Stimulated activated CD8-positive, alpha-beta memory T cell treated with anti-CD3 and anti-CD28 coated beads, Interleukin-4, amount 100 ng/mL, for 24 hours (primary cell): ENCODE data around the gene FER.

ENCODE experiments used
- DNase-seq: peaks from one replicate; pipeline ENCODE4 v3.0.0-alpha.2; 2020; ENCODE audit warnings: low read depth

FER gene

DNA sequence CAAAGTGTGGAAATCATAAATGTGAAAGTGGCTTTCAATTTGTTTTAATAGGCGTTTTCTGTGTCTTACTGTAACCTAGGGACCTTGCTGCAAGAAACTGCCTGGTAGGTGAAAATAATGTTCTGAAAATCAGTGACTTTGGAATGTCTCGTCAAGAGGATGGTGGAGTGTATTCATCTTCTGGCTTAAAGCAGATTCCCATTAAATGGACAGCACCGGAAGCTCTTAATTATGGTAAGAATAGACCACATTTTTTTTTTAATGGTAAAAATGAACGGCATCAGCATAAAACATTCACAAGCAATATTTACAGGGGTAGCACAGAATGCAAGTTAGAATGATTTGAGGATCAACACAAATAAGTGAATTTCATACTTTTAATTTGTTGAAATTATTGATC is 433.0 kb downstream of the FER start:
- no peak for DNase-seq

DNA sequence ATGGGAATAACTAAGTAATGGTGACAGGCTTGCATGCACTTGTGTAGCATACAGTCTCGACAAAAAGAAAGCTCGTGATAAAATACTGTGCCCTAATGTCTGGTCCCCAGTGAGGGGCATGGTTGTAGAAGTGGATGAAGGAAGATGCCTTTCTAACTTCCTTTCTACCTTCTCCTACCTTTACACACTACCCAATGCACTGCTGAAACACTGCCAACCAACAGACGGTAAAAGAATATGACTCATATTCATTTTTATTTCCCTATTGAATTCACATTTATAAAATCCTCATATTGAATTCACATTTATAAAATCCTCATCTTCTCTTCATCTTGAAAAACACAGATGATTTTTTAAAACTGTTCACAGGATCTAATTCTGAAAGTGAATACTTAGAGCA is 439.1 kb downstream of the FER start:
- no peak for DNase-seq

DNA sequence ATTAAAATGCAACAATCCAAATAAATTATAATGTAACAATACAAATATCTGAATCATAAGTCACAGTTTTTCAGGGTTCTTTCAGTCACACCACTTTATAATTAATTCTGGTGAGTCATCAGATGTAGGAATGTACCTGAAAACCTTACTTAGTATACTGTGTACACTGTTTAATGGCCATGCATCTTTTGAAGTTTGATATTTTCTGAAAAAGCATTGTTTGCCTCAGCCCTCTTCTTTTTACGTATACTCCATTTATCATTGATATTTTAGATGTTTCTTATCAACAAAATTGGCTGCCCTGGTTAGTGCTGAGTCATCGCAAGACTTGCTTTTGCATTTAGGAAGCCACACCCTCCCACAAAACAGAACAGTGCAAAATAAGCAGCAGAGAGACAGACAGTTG is 443.5 kb downstream of the FER start:
- no peak for DNase-seq

DNA sequence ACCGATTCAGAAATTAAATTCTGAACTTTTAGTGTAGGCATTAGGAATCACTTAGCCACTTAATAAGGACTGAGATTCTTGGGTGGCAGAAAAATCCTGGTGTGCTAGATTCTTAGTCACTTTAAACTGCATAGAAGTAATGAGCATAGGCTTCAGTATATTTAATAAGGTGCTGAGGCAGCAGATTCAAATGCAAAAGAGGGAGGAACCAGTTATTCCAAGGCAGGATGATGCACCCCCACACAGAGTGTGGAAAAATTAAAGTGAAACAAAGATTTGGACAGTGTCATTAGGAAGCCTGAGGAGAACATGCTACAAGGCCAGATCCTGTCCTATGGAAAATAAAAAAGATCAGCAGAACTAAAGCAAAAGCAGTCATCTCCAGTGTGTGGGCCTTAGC is 444.3 kb downstream of the FER start:
- no peak for DNase-seq

DNA sequence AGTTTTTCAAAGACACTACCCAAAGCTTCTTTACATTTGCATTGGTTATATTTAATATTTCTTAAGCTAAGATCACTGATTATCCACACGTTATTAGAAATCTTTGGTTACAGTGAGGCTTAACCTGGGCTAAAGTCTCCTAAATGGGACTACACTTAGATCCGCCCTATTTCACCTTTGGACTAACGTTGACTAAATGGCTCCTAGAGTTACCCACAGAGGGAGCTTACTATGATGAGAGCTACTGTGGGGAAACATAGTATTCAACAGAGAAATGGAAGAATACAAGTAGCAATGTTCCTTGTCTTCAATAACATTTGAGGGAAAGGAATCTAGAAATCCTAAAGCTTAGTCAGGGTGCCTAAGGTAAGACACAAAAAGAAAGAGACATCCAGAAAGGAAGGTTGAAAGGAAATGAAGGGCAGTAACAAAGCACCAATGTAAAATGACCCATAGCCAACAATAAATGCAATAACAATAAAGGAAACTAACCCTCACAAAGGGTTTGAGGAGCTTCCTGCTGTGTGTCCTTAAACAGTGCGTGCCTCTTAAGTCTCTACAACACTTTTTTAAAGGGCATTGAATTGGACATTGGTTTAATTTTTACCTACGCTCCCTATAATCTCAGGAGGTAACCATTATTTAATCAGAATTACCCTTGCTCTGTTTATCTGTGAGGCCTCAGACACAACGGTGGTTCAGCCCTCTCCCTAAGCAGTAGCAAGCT is 445.0 kb downstream of the FER start:
- DNase-seq, result no peak

DNA sequence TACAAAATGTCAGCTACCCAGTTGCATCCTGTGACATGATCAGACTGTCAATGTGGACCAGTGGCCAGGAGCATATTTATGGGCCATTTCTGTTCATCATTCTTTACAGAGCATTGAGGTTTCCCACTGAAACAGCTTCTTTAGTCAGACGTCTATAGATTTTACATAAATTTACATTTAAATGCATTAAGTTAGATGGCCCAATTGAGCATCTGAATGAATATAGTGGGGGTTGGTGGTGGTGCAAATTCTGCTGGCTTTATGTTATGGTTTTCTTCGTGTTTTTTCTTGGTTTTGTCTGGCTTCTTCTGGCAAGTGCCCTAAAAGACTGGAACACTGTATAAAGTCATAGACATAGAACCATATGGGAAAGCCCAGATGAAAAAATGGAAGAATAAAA is 448.0 kb downstream of the FER start:
- DNase-seq, result no peak

DNA sequence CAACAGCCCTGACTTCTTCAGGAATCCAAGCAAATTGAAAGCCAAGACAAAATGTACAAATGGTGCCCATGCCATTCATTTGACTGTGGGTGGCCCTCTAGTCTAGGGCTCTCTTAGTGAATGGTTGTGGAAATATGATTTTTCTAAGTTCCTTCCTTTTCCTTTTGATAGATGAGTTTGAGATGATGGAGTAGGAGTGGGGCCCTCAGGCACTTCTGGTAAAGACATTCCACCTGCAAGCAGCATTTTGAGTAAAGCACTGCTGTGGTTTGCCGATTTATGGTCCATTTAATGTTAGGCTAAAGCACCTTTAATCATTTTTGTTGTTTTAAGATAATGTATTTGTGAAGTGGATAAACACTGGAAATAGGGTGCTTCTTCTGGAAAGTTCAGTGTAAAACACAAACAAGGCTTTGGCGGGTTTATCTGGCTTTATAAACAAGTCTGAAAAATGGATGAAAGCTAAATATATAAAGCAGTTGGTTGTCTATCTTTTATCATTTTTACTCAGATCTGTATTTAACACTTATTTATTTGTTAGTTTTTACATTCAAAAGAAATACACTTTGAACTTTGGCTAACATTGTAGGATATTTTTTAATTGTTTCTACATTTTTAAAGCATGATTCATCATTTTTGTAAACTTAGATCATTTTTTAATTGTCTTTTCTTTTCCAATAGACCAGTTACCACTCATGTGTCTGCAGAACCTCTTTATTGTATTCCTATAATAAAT is 448.6 kb downstream of the FER start:
- no peak for DNase-seq

DNA sequence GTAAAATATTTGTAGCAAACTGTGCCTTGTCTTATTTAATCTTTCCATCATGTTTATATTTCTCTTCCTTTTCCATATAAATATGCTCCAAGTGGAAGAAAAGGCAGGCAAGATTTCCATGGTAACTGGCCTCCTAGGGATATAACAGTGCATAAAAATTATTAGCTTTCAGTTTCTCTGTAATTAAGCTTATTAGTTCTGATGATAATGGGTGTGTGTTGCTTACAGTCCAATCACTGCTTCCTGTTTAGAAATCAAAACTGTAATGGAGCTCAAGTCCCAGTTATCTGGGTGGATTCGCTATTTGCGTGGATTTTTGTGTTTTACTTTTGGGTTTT is 449.1 kb downstream of the FER start:
- no peak for DNase-seq

DNA sequence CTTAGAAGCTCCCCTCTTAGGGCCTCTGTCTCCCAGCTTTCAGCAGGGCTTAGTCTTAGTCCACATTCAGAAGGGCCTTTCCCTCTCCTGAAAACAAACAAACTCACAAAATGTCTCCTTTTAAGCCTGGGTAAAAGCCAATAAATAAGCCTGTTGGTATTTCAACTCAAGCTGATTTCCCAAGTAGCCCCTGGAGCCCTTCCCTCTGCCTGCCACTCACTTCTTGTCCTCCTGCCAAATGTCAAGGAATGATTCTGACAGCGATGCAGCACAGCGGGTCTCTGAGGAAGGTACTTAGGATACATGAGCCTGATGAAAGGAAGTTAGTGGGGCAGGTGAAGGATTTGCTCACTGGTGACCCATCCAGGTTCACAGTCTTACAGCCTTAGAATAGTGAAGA is 451.6 kb downstream of the FER start:
- no peak for DNase-seq

DNA sequence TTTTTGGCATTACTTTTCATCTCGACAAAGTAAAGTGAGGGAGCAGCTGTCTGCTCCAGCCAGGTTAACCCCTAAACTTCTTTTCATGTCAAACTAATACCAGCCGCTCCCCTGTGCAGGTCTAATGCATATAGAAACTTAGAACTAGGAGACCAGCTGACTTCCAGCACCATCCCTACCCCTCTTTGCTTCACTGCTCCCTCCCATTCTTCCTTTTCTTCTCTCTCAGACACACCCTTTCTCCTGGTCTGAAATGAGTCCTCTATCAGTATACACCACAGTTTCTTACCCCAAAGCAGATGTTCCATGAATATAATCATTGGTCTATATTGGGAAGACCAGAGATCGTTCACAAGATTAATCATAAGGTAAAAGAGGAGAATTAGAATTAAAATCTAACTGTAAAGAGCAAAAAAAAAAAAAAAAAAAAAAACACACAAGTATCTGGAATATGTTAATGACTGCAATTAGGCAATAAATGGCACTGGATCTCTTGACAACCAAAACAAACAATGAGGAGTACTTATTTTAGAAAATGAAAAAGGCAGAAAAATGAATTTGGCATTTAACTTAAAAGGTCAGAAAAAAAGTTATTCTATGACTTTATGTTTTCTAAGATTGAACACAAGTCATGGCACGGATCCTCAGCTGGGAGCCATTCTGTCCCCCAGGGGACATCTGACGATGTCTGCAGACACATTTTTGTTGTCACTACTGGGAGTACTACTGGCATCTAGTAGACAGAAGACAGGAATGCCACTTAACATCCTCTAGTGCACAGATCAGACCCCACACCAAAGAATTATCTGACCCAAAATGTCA is 452.3 kb downstream of the FER start:
- DNase-seq, result no peak

DNA sequence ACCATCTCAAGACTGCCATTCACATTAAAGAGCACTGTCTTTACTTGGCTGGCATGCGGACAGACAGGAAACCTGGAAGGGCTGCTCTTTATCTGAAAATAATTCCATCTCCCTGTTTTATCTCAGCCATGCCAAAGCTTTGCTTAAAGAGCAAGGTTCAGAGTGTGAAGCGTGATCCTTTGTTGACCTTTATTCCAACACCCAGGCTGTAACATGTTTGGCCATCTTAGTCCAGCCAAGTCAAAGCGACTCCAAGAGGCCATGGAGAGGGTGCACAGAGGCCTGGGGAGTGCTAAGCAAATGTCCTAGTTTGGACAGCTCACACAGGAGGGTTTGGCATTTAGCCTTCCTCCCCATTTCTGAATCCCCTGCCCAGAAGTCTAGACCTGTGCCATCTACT is 467.3 kb downstream of the FER start:
- DNase-seq, result no peak

DNA sequence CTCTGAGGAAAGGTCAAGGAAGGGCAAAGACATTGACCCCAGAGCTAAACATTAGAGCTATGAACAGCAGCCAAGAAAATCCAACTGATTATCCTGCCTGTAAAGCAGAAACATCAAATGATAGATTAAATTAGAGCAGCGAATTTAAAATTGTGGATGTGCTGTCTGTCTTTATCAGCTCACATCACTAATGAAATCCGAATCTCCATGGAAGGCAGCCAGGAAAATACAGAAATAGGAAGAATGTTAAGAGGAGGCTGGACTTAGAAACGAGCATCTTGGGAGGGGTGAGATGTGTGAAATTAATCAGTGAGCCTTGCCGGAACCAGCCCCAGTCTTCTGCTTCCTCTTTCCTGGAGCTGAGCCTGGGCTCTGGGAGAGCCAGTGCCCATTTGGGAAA is 471.1 kb downstream of the FER start:
- no peak for DNase-seq

DNA sequence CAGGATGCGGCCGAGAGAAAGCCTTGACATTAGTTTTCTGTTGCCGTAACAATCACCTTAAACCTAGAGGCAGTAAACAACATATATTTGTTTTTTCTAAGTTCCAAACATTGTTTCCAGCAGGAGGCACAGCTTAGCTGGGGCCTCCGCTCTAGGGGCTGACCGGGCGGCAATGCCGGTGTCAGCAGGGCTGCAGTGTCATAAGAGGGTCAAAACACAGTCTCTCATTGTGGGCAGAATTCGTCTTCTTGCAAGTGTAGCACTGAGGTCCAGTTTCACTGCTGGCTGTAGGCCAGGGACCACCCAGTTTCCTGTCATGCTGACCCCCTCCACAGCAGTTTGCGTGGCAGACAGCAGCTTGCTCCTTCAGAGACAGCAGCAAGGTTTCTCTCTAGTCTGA is 475.8 kb downstream of the FER start:
- no peak for DNase-seq

DNA sequence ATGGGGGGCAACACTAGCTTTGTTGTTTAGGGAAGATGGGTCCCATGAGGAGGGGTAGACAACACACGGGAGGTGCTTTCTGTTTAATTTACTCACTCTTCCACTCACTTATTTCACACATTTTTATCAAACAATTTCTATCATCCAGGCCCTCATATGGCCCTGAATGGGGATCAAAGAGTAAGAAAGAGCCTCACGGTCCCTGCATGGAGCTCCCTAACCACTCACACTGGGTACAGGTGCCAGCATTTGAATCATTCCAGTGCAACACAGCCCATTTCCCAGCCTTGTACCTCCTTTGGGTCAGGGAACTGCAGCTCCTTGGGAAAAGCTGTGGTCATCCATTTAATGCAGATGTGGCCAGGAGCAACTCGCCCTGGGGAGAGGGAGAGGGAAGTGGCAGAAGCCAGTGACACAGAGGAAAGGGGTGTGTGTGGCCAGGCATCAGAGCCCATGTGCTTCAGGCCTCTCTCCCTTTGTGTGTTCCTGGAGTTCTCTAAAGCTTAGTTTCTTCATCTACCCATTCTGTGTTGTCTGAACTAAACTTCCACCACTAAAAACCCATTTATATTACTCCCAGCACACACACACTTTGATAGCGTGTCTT is 476.7 kb downstream of the FER start:
- DNase-seq, result no peak

DNA sequence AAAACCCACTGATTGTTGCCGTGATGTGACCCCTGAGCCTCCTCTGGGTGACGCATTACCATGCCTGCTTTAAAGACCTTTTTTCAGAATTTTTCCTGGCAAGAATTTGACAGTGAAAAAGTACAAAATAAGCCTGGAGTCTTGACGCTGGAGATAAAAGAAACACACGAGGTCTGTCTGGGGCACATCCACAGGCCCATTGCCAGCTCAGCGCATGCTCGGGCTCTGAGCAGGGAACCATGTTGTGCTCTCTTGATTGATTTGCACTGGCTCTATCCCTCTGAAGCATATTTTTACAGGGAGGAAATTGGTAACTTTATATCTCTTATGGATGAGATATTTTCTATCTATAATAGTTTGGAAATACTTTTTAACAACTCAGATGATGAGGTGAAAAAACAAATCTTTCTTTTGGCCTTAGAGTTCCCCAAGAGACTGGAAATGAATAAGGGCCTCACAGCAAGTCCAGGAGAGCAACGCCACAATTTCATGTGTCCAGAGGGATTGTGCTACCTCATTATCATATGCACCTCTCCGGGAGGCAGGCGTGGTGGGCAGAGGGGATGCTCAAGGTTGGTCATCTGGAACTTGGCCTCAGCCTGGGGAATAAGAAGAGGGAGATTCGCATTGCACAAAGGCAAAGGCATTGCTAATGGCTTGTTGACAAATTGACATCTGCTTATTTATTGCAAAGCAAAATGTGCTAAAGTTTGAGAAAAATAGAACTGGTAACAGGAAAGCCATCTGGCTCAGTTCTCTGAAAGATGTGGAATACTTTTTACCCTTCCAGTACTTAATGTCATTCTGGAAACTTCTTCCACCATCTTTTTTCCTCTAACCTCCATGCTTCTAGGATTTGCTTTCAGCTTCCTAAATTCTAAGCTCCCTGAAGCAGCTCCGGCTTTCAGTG is 478.3 kb downstream of the FER start:
- DNase-seq, result no peak

DNA sequence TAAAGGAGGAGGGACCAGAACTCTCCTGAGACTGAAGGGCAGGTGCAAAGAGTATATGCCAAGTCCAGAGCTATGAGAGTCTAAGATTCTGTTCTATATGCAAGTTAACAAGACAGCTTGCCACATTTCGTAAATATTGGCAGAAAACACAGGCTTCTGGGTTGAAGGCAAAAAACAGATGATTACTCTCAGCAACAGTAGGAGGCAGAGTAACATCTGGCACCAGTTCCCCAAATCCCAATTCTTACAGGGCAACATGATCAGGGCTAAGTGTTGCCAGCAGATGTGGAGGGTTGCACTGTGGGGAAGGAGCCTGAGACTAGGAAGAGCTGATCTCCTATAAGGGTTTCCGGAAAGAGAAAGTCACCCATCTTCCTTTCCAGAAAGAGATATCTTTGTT is 482.7 kb downstream of the FER start:
- DNase-seq, result no peak

DNA sequence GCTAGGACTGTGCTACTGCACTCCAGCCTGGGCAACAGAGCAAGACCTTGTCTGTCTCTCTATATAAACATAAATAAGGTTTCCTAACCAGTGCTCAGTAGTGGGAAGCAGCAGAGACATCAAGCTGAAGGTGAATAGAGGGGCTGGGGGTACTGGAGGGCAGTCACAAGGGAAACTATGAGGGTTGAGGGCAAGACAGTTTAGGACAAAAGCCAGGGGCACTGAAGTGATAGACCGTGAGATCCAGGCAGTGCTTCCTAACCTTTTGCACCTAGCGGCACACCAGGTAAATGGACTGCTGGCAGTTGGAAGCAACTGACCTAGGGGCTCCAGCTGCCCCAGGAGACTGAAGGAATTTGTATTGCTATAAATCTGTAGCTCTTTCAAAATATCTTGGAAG is 483.6 kb downstream of the FER start:
- DNase-seq, result no peak

DNA sequence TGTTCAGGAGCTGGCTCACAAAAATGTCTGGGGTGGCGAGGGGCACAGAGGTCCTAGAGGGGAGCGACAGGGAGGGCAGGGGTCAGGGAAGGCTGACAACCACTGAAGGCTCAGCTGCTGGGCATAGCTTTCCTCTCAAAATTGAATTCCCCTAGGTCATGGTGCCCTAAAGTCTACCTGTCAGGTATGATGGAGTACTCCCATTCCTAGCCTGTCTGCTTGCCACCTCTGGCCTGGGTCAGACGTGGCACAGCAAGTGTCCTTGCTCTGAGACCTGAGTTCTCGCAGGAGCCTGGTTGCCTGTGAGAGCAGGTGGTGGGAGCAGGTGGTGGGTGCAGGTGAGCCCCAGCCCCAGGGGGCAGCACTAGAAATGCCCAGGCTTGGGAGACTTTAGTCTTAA is 486.7 kb downstream of the FER start:
- DNase-seq, result no peak

DNA sequence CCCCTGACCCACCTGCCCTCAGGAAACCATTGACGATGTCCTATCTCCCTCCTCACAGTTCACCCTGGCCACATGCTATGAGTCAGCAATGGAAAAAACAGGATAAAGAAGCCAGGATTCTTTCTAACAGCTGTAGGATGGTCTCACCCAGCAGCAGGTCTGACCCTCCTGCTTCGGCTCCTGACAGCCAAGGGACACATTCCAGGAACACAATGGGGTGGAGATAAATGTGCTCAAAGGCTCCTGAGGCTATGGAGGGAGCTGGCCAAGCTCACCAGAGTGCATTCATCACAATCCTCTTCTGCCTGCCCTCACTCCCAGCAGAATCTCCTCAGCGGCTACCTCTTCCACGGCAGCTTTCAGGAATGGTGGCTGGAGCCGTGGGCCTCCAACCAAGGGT is 491.8 kb downstream of the FER start:
- no peak for DNase-seq

DNA sequence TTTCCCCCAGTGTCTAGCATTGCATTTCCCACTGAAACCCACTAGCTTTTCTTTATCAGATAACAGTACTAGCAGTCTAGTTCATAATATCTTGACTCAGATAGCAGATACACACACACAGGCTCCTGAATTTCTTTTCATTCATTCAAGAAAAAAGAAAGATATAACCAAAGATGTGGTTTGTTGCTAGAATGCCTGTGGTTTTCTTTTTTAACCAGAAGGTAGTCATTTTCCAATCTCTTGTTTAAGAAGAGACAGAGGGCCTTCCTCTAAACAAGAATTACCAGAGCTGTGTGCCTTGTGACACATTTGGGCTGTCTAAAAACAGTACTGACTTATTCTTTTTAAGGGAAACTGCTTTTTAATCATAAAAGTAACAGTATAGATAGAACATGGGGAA is 494.8 kb downstream of the FER start:
- DNase-seq, result no peak

DNA sequence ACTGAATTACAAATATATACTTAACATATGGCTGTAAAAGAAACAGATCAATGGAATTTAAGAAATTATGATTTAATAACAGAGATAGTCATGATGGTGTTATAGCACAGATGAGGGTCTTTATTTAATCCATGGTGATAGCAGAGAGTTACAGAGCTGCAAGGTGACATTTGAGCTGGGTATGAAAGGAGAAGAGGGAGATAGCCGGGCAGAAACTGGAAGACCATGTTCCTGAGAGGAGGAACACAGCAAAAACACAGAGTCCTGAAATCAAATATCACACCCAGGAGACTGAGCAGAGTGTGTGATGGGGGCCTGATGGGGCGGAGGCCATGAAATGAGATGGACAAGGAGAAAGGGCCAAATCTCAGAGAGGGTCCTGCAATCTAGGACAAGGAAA is 498.7 kb downstream of the FER start:
- DNase-seq, result no peak
